ENCODE results near the gene BCAS3. TPM values are rescaled to one million over a fixed set of nuclear protein-coding genes. Genes with fewer than 3 reads are reported as not detected.

Gene BCAS3
- total RNA-seq, 2 donors from 2014 or later: 14.7 to 17.5 TPM

DNA sequence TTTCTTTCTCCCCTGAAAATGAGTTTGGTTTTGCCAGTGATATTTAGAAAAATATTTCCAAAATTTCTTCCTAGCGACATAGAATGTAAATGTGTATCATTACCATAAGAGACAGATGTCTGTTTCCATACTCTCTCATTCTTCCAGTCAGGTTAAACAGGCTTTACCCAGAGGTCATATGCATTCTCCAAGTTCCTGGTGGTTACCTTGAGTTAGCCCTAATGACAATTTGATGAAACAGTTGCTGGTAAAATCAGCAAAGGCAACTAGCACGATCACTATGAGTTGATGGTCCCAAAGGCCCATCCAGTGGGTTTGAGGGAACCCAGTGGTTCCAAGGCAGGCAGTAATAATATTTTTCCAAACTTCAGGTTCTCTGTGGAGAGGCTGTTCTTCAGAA lies 618.4 kb downstream of the BCAS3 start:
- DNase-seq (no peak), ATAC-seq (no peak)
- intact Hi-C loops (cut with DNase I): no loop called here

- intact Hi-C loops (cut with DNase I): no loop called here
- ATAC-seq: no peak
- no peak for DNase-seq
Measured at GRCh38 chr17:61299517-61300513, 622.2 kb downstream of the BCAS3 start.

DNA sequence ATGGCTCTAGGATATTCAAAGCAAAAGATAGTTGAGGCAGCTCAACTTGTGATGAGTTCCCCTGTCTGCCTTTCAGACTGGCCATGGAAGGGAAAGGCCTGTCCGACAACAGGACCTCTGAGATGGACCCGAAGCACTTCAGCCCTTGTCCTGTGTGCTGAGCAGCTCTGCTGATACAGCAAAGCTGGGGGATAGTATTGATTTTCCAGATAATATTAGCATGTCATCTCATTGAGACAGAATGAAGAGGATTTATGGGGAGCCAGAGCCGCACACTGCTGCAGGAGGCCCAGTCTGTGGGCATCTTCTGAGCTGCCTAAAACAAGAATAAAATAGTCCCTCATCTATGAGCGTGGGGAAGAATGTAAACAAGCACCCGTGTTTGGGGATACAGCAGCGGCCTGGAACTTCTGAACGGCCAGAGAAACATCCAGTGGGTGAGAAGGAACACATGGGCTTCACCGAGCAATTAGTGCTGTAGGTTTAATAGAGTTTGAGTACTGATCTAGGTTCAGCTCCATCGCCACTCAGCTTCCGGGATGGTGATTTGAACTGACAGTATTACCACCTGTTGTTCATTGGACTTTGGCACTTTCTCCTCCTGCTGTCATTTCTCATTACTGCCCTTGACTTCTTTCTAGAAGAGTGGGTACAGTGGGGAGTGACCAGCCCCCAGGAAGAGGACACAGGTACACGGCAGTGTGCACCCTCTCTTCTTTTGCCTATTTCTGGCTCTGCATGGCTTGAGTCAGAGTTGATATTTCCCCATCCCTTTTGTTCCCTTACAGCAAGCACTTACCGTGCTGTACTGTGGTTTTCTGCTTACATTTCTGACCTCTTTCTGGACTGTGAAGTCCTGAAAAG lies 625.5 kb downstream of the BCAS3 start:
- ATAC-seq (no peak), DNase-seq (no peak)
- intact Hi-C loops (cut with DNase I): no loop called here

- intact Hi-C loops (cut with DNase I): no loop called here
- ATAC-seq: no peak
Measured at GRCh38 chr17:61303817-61304096, 626.1 kb downstream of the BCAS3 start.

GRCh38 chr17:61305024-61305423 lies 627.4 kb downstream of the BCAS3 start:
- intact Hi-C loops (cut with DNase I): no loop called here
- ATAC-seq (no peak), DNase-seq (no peak)

More at GRCh38 chr17:61303817-61304096, 626.1 kb downstream of the BCAS3 start:
- no peak for DNase-seq

DNA sequence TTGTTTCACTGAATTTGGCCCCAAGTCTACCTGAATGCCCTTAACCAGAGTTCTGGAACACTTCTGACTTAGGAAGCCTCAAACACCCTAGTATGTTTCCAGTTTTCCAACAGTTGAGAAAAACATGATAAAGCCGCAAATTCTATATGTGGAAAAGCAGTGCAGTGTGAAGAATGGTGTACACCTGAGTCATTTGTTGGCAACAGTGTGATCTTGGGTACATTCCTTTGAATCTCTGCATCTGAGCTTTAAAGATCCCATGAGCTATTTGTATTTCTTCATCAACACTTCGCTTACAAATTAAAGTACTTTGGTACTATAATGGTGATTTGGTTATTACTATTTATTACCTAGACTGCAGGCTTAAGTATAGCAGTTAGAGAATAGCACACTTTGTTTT lies 628.4 kb downstream of the BCAS3 start:
- ATAC-seq: no peak
- intact Hi-C loops (cut with DNase I): no loop called here
- DNase-seq: no peak

GRCh38 chr17:61307905-61308886 lies 630.5 kb downstream of the BCAS3 start:
- peak in 1 of 2 donors; percentile 39 for ATAC-seq

GRCh38 chr17:61309362-61310256 lies 632.0 kb downstream of the BCAS3 start:
- intact Hi-C loops (cut with DNase I): loop anchor here in 1 of 2 donors (5.0 kb wide), 1 partner anchor 47 kb away; no protein-coding TSS in a partner anchor
- no peak for ATAC-seq
- no peak for DNase-seq

More at GRCh38 chr17:61307905-61308886, 630.5 kb downstream of the BCAS3 start:
- no peak for DNase-seq
- intact Hi-C loops (cut with DNase I): no loop called here

- no peak for ATAC-seq
- no peak for DNase-seq
- intact Hi-C loops (cut with DNase I): loop anchor here in 1 of 2 donors (5.0 kb wide), 1 partner anchor 48 kb away; no protein-coding TSS in a partner anchor
Measured at GRCh38 chr17:61310590-61310989, 632.9 kb downstream of the BCAS3 start.

GRCh38 chr17:61312406-61313295 lies 635.0 kb downstream of the BCAS3 start:
- ATAC-seq (no peak), DNase-seq (no peak)
- intact Hi-C loops (cut with DNase I): loop anchor here in 1 of 2 donors (5.0 kb wide), 1 partner anchor 50 kb away; no protein-coding TSS in a partner anchor

- intact Hi-C loops (cut with DNase I): loop anchor here in 1 of 2 donors (5.0 kb wide), 1 partner anchor 51 kb away; no protein-coding TSS in a partner anchor
- ATAC-seq: peak; percentile 59 to 70
- DNase-seq: no peak
Measured at GRCh38 chr17:61313461-61314326, 636.0 kb downstream of the BCAS3 start.

GRCh38 chr17:61314368-61315078 lies 636.9 kb downstream of the BCAS3 start:
- intact Hi-C loops (cut with DNase I): loop anchor here in 1 of 2 donors (5.0 kb wide), 1 partner anchor 52 kb away; no protein-coding TSS in a partner anchor
- ATAC-seq (peak; percentile 86 to 93), DNase-seq (peak; percentile 58)

GRCh38 chr17:61316633-61317032 lies 639.0 kb downstream of the BCAS3 start:
- DNase-seq (no peak), ATAC-seq (no peak)
- intact Hi-C loops (cut with DNase I): no loop called here

DNA sequence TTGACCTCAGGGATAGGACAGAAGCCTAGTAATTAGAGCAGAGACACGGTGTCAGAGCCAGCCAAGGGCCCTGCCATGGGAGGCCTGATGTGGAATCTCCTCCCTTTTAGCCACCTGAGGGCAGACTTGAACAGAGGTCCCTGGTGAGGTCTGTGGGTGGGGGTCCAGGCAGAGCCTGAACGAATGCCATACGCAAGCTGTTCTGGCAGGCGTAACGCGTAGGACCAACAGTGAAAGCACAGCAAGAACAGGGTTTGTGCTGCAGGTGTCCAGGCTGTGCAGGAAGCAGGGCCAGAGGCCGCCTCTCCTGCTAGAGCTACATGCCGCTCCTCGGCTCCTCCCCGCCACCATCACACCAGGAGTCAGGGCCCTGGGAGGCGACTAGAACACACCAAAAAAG lies 640.1 kb downstream of the BCAS3 start:
- intact Hi-C loops (cut with DNase I): no loop called here
- DNase-seq (no peak), ATAC-seq (no peak)

DNA sequence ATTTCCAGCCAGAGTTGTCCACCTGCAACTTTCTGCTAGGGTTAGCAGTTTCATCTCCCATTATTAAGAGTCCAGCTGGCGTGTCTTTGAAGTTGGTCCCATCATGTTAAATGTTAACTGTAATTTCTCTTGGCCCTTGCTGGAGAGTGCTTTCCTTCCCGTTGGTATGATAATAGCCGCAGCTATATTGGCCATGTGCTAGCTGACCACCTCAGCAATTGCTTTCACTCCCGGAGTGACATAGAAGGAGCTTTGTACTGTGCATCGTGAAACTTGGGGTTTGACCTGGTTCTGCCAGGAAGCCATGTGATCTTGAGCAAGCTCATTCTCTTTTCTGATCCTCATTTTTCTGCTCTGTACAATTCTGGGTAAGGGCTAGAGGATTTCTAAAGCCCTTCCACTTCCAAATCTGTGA lies 641.0 kb downstream of the BCAS3 start:
- intact Hi-C loops (cut with DNase I): no loop called here
- DNase-seq (no peak), ATAC-seq (no peak)
